Measurements from ENCODE around the gene TRPV4. TPM values are rescaled to one million over a fixed set of nuclear protein-coding genes. Genes with fewer than 3 reads are reported as not detected.

TRPV4 gene
- total RNA-seq, 1 donor from 2014 or later = 0.75 TPM

GRCh38 chr12:109738209-109738608 lies 95.0 kb downstream of the TRPV4 start:
- Histone ChIP-seq H3K4me1 (ENCODE audit: insufficient read depth, low read length) (peaks cover 6% of the 10 kb centered on the region), H2AFZ (ENCODE audit: low read depth, low read length) (no peak overlapping the region), H3K9ac (ENCODE audit: low read length) (no peak overlapping the region), H3K4me2 (ENCODE audit: low read length) (no peak overlapping the region), H3K9me3 (ENCODE audit: insufficient read depth, low read depth, low read length) (no peaks in the 10 kb centered on the region), H3K27ac (ENCODE audit: low read depth, low read length) (no peak overlapping the region), H4K20me1 (ENCODE audit: insufficient read depth, low read length) (no peaks in the 10 kb centered on the region), H3K27me3 (ENCODE audit: insufficient read depth, low read length) (peaks cover 13% of the 10 kb centered on the region), H3K79me2 (ENCODE audit: insufficient read depth, low read length) (no peaks in the 10 kb centered on the region), H3K36me3 (ENCODE audit: insufficient read depth, low read length) (no peaks in the 10 kb centered on the region), H3K4me3 (ENCODE audit: insufficient read depth, low read depth, low read length) (no peak overlapping the region)
- peaks cover 6% of the 10 kb centered on the region for H3K4me1 Mint-ChIP-seq (ENCODE audit: low read depth, unreplicated experiment)
- FAIRE-seq (no peak), DNase-seq (ENCODE audit: low read depth) (no peak)
- H3K9me3 Mint-ChIP-seq (ENCODE audit: unreplicated experiment) = no peaks in the 10 kb centered on the region
- H3K4me3 Mint-ChIP-seq (ENCODE audit: unreplicated experiment) = no peak overlapping the region
- H3K27ac Mint-ChIP-seq (ENCODE audit: unreplicated experiment) = no peak overlapping the region
- TF ChIP-seq, protein P1, sequence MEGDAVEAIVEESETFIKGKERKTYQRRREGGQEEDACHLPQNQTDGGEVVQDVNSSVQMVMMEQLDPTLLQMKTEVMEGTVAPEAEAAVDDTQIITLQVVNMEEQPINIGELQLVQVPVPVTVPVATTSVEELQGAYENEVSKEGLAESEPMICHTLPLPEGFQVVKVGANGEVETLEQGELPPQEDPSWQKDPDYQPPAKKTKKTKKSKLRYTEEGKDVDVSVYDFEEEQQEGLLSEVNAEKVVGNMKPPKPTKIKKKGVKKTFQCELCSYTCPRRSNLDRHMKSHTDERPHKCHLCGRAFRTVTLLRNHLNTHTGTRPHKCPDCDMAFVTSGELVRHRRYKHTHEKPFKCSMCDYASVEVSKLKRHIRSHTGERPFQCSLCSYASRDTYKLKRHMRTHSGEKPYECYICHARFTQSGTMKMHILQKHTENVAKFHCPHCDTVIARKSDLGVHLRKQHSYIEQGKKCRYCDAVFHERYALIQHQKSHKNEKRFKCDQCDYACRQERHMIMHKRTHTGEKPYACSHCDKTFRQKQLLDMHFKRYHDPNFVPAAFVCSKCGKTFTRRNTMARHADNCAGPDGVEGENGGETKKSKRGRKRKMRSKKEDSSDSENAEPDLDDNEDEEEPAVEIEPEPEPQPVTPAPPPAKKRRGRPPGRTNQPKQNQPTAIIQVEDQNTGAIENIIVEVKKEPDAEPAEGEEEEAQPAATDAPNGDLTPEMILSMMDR (IDR thresholded peaks at IDR 0.05; ENCODE audit: insufficient read depth, low read depth, low read length) = no peak
- no peak for TF ChIP-seq EZH2 (IDR thresholded peaks at IDR 0.05; ENCODE audit: insufficient read depth, low read length)
- peaks cover 4% of the 10 kb centered on the region for H3K36me3 Mint-ChIP-seq (ENCODE audit: low read depth, unreplicated experiment)
- peaks cover 35% of the 10 kb centered on the region for H3K27me3 Mint-ChIP-seq (ENCODE audit: low read depth, unreplicated experiment)

DNA sequence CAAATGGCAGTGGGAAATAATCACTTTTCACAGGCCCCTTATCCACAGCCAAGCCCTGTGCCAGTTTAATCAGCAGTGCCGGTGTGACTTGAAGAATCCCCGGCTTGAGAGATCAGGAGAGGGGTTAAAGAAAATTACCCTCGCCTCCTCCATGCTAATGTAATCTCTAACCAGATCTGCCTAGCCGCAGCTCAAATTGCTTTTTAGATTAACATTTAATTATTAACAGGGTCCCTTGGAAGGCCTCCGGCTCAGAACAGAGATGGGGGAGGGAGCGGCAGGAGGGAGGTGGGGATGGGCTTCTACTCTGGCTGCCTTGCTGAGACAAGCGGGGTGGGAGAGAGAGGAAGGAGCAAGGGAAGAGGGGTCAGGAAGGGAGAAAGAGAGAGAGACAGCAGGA lies 95.6 kb downstream of the TRPV4 start:
- H3K27ac ChIP-seq (ENCODE audit: low read depth, low read length) = no peak overlapping the region
- H3K27ac Mint-ChIP-seq (ENCODE audit: unreplicated experiment) = no peak overlapping the region
- no peak for DNase-seq (ENCODE audit: low read depth)

GRCh38 chr12:109737126-109737525 lies 96.1 kb downstream of the TRPV4 start:
- H3K27ac Mint-ChIP-seq (ENCODE audit: unreplicated experiment) = no peak overlapping the region
- Histone ChIP-seq H3K27me3 (ENCODE audit: insufficient read depth, low read length) (peaks cover 18% of the 10 kb centered on the region), H2AFZ (ENCODE audit: low read depth, low read length) (no peak overlapping the region), H3K27ac (ENCODE audit: low read depth, low read length) (no peak overlapping the region), H3K79me2 (ENCODE audit: insufficient read depth, low read length) (no peaks in the 10 kb centered on the region), H3K36me3 (ENCODE audit: insufficient read depth, low read length) (no peaks in the 10 kb centered on the region), H3K4me2 (ENCODE audit: low read length) (no peak overlapping the region), H4K20me1 (ENCODE audit: insufficient read depth, low read length) (no peaks in the 10 kb centered on the region), H3K9ac (ENCODE audit: low read length) (no peak overlapping the region), H3K4me1 (ENCODE audit: insufficient read depth, low read length) (peaks cover 6% of the 10 kb centered on the region), H3K4me3 (ENCODE audit: insufficient read depth, low read depth, low read length) (no peak overlapping the region), H3K9me3 (ENCODE audit: insufficient read depth, low read depth, low read length) (no peaks in the 10 kb centered on the region)
- H3K4me1 Mint-ChIP-seq (ENCODE audit: low read depth, unreplicated experiment) = peaks cover 6% of the 10 kb centered on the region
- FAIRE-seq (no peak), DNase-seq (ENCODE audit: low read depth) (no peak)
- H3K36me3 Mint-ChIP-seq (ENCODE audit: low read depth, unreplicated experiment) = peaks cover 1% of the 10 kb centered on the region
- H3K27me3 Mint-ChIP-seq (ENCODE audit: low read depth, unreplicated experiment) = peaks cover 30% of the 10 kb centered on the region
- TF ChIP-seq EZH2 (IDR thresholded peaks at IDR 0.05; ENCODE audit: insufficient read depth, low read length) = no peak
- TF ChIP-seq, protein P1 (IDR thresholded peaks at IDR 0.05; ENCODE audit: insufficient read depth, low read depth, low read length) = no peak
- H3K9me3 Mint-ChIP-seq (ENCODE audit: unreplicated experiment) = no peaks in the 10 kb centered on the region
- H3K4me3 Mint-ChIP-seq (ENCODE audit: unreplicated experiment) = no peak overlapping the region

More for the DNA sequence above, 95.6 kb downstream of the TRPV4 start:
- H3K4me2 ChIP-seq (ENCODE audit: low read length) = no peak overlapping the region
- H3K9me3 ChIP-seq (ENCODE audit: insufficient read depth, low read depth, low read length) = no peaks in the 10 kb centered on the region
- no peak overlapping the region for H3K4me3 Mint-ChIP-seq (ENCODE audit: unreplicated experiment)
- H3K9me3 Mint-ChIP-seq (ENCODE audit: unreplicated experiment) = no peaks in the 10 kb centered on the region
- FAIRE-seq = no peak
- peaks cover 6% of the 10 kb centered on the region for H3K4me1 Mint-ChIP-seq (ENCODE audit: low read depth, unreplicated experiment)
- no peak overlapping the region for H2AFZ ChIP-seq (ENCODE audit: low read depth, low read length)
- no peak overlapping the region for H3K9ac ChIP-seq (ENCODE audit: low read length)
- H3K27me3 ChIP-seq (ENCODE audit: insufficient read depth, low read length) = peaks cover 17% of the 10 kb centered on the region
- peaks cover 2% of the 10 kb centered on the region for H3K36me3 Mint-ChIP-seq (ENCODE audit: low read depth, unreplicated experiment)
- no peak overlapping the region for H3K4me3 ChIP-seq (ENCODE audit: insufficient read depth, low read depth, low read length)
- H3K4me1 ChIP-seq (ENCODE audit: insufficient read depth, low read length) = peaks cover 6% of the 10 kb centered on the region
- H3K79me2 ChIP-seq (ENCODE audit: insufficient read depth, low read length) = no peaks in the 10 kb centered on the region
- H3K36me3 ChIP-seq (ENCODE audit: insufficient read depth, low read length) = no peaks in the 10 kb centered on the region
- no peak for TF ChIP-seq EZH2 (IDR thresholded peaks at IDR 0.05; ENCODE audit: insufficient read depth, low read length)
- TF ChIP-seq, protein P1 (IDR thresholded peaks at IDR 0.05; ENCODE audit: insufficient read depth, low read depth, low read length) = no peak
- peaks cover 33% of the 10 kb centered on the region for H3K27me3 Mint-ChIP-seq (ENCODE audit: low read depth, unreplicated experiment)
- H4K20me1 ChIP-seq (ENCODE audit: insufficient read depth, low read length) = no peaks in the 10 kb centered on the region

Data from astrocyte (in vitro differentiated cells and primary cell).